K562 (cell line): ENCODE data around the gene PRDM10. TPM values are rescaled to one million over a fixed set of nuclear protein-coding genes. Genes with fewer than 3 reads are reported as not detected.

Source experiments
- ASH1L ChIP-seq: fragments of 450-650 bp; IDR thresholded peaks from 2 replicates; pipeline ENCODE4 v1.6.1; 2018; ENCODE audit warnings: borderline replicate concordance, mild to moderate bottlenecking, low read depth; ENCODE audit not compliant: partially characterized antibody
- BCL6 ChIP-seq: fragments of 250-450 bp; sonication (Bioruptor Pico); IDR thresholded peaks from 2 replicates; pipeline ENCODE4 v1.4.0; 2020
- BMI1 ChIP-seq: fragments of 150-350 bp; IDR thresholded peaks from 2 replicates; pipeline ENCODE4 v1.6.1; 2014; ENCODE audit warnings: low read length
- C11orf30 ChIP-seq: fragments of 450-650 bp; IDR thresholded peaks from 2 replicates; pipeline ENCODE4 v1.6.1; 2016; ENCODE audit warnings: low read depth, mild to moderate bottlenecking
- CTBP1 ChIP-seq: fragments of 450-650 bp; IDR thresholded peaks from 2 replicates; pipeline ENCODE4 v1.6.1; 2016; ENCODE audit warnings: borderline replicate concordance
- FOXP1 ChIP-seq: sonication (generic); formaldehyde crosslinking; IDR thresholded peaks from 2 replicates; pipeline ENCODE4 v1.8.0; 2022; ENCODE audit warnings: mild to moderate bottlenecking, missing genetic modification reagents
- HNRNPH1 ChIP-seq: fragments of 200-400 bp; formaldehyde crosslinking; optimal IDR thresholded peaks from 2 replicates; pipeline ENCODE3; 2017; ENCODE audit warnings: low read depth, mild to moderate bottlenecking, low read length, moderate library complexity
- HNRNPUL1 ChIP-seq: fragments of 200-400 bp; formaldehyde crosslinking; IDR thresholded peaks from 2 replicates; pipeline ENCODE4 v1.6.1; 2017; ENCODE audit warnings: low read length
- KHSRP ChIP-seq: fragments of 450-650 bp; IDR thresholded peaks from 2 replicates; pipeline ENCODE4 v1.6.1; 2017
- KLF1 ChIP-seq: fragments of 450-650 bp; IDR thresholded peaks from 2 replicates; pipeline ENCODE4 v1.6.1; 2016; ENCODE audit warnings: missing genetic modification characterization, missing compliant biosample characterization
- L3MBTL2 ChIP-seq: fragments of 450-650 bp; IDR thresholded peaks from 2 replicates; pipeline ENCODE4 v1.6.1; 2016; ENCODE audit warnings: mild to moderate bottlenecking, moderate library complexity
- NR2C2 ChIP-seq, 2 experiments: fragments of 200-800 bp in 1 of 2; sonication (Bioruptor generic) in 1 of 2; sonication (generic) in 1 of 2; formaldehyde crosslinking in 1 of 2; IDR thresholded peaks; 2 replicates each; pipeline versions ENCODE4 v1.6.1 to v1.8.0; 2016 to 2022; ENCODE audit warnings: mild to moderate bottlenecking in 1 of 2, missing compliant biosample characterization in 1 of 2, missing genetic modification characterization in 1 of 2, missing genetic modification reagents in 1 of 2
- RUNX1 ChIP-seq: sonication (generic); IDR thresholded peaks from 2 replicates; pipeline ENCODE4 v1.6.1; 2016; ENCODE audit warnings: antibody characterized with exemption, low read depth
- THAP12 ChIP-seq: fragments of 250-450 bp; sonication (Bioruptor Pico); IDR thresholded peaks from 2 replicates; pipeline ENCODE4 v1.9.0; 2021; ENCODE audit warnings: mild to moderate bottlenecking, inconsistent platforms
- TSHZ1 ChIP-seq: fragments of 250-450 bp; sonication (Bioruptor Pico); IDR thresholded peaks from 2 replicates; pipeline ENCODE4 v1.4.0; 2020; ENCODE audit warnings: mild to moderate bottlenecking, moderate library complexity
- ZBTB2 ChIP-seq: fragments of 450-650 bp; IDR thresholded peaks from 2 replicates; pipeline ENCODE4 v1.6.1; 2016; ENCODE audit warnings: antibody characterized with exemption
- ZBTB33 ChIP-seq: sonication (generic); formaldehyde crosslinking; IDR thresholded peaks from 2 replicates; pipeline ENCODE4 v1.8.1; 2023; ENCODE audit warnings: mild to moderate bottlenecking, missing genetic modification reagents
- ZNF583 ChIP-seq: fragments of 250-450 bp; sonication (Bioruptor Pico); IDR thresholded peaks from 2 replicates; pipeline ENCODE4 v1.4.0; 2020
- ZNF695 ChIP-seq: fragments of 450-650 bp; formaldehyde crosslinking; IDR thresholded peaks from 2 replicates; pipeline ENCODE4 v1.4.0; 2020; ENCODE audit warnings: mild to moderate bottlenecking, moderate library complexity
- polyA plus RNA-seq, 8 experiments: library from polyadenylated mRNA; depleted of rRNA in 4 of 8; stranded (reverse) in 5 of 8; unstranded in 3 of 8; fragments of >200 nt; fragmentation: Nextera tagmentation in 2 of 8; fragmentation: Illumina TruSeq in 1 of 8; extraction: Ambion mirVana in 2 of 8; extraction: Trizol in 1 of 8; gene quantifications; 2 replicates each; pipeline versions ENCODE4 v1.2.1 to v1.2.3, GENCODE V29; 2011 to 2014; ENCODE audit warnings: inconsistent platforms in 1 of 8, missing spikeins in 1 of 8
- total RNA-seq, 7 experiments: library from RNA; depleted of rRNA in 6 of 7; stranded (reverse); fragments of >200 nt in 6 of 7; fragmentation: Illumina TruSeq in 2 of 7; extraction: Trizol in 2 of 7; gene quantifications; 2 replicates each; pipeline versions ENCODE4 v1.2.1 to v1.2.3, GENCODE V29; 2011 to 2021; ENCODE audit warnings: low replicate concordance in 1 of 7

The PRDM10 gene
- total and polyA plus RNA-seq, 9 of the 15 experiments (the other 6 are each of a cell fraction or from before 2014, with no cell fraction given): 0.89 to 9.3 (median 4.5) TPM

GRCh38 chr11:130001461-130002351 lies 929 bp downstream of the PRDM10 start (continued):
- TF ChIP-seq KHSRP: no peak
- no peak for TF ChIP-seq ZBTB2
- TF ChIP-seq FOXP1 (CRISPR knock-in tag): no peak
- peak; percentile 60; the same call in 1 of the 2 replicates for TF ChIP-seq ZNF583 (CRISPR knock-in tag)
- TF ChIP-seq TSHZ1: no peak
- no peak for TF ChIP-seq ASH1L
- no peak for TF ChIP-seq BMI1
- no peak for TF ChIP-seq THAP12
- no peak for TF ChIP-seq KLF1
- TF ChIP-seq NR2C2 (CRISPR knock-in tag; IDR thresholded peaks at IDR 0.05): 0 out of 2 replicates have a peak, but pooled peaks have one; percentile 36
- no peak for TF ChIP-seq NR2C2 (tag; IDR thresholded peaks at IDR 0.05)
- TF ChIP-seq RUNX1: no peak
- TF ChIP-seq C11orf30: no peak
- 0 out of 2 replicates have a peak, but pooled peaks have one; percentile 84 for TF ChIP-seq CTBP1
- TF ChIP-seq HNRNPUL1: no peak
- no peak for TF ChIP-seq ZNF695 (CRISPR knock-in tag)
- no peak for TF ChIP-seq HNRNPH1
- TF ChIP-seq ZBTB33 (CRISPR knock-in tag): no peak
- 0 out of 2 replicates have a peak, but pooled peaks have one; percentile 37 for TF ChIP-seq L3MBTL2
- TF ChIP-seq BCL6: no peak
